DND-41 (cell line): ENCODE measurements around the gene ARHGAP8.
"Not testable (repeated sequence)": the region's sequence is repeated elsewhere in the genome, so short reads cannot be mapped to it uniquely, and the experiment has no call there.

Experiments used
- ATAC-seq: fragments of 200-7000 bp; cut with Tn5 transposase; 3 replicates; pipeline ENCODE4 v1.9.1; 2021; ENCODE audit warnings: low read depth; ENCODE audit not compliant: insufficient read depth
- DNase-seq: peaks from one replicate; pipeline ENCODE4 v3.0.0-alpha.2; 2020
- H2AFZ ChIP-seq: 2 replicates; pipeline ENCODE4 v1.6.0; 2012; ENCODE audit warnings: low read depth, low read length
- H3K27ac ChIP-seq: 2 replicates; pipeline ENCODE4 v1.5.1; 2012; ENCODE audit warnings: low read length, inconsistent platforms
- H3K27me3 ChIP-seq: fragments of 200-600 bp; sonication (generic); 2 replicates; pipeline ENCODE4 v1.6.0; 2012; ENCODE audit warnings: low read length, mild to moderate bottlenecking, inconsistent platforms; ENCODE audit not compliant: insufficient read depth, poor library complexity
- H3K36me3 ChIP-seq: 2 replicates; pipeline ENCODE4 v1.5.1; 2012; ENCODE audit warnings: low read length, inconsistent platforms; ENCODE audit not compliant: insufficient read depth
- H3K4me1 ChIP-seq: 2 replicates; pipeline ENCODE4 v1.5.1; 2012; ENCODE audit warnings: mild to moderate bottlenecking, low read length; ENCODE audit not compliant: insufficient read depth
- H3K4me2 ChIP-seq: 2 replicates; pipeline ENCODE4 v1.6.0; 2012; ENCODE audit warnings: mild to moderate bottlenecking, moderate library complexity, low read length, inconsistent platforms; ENCODE audit not compliant: insufficient read depth
- H3K4me3 ChIP-seq, 2 experiments: fragments of 200-600 bp in 1 of 2; shearing (Covaris generic) in 1 of 2; 2 replicates each; pipeline ENCODE4 v1.5.1; 2012 to 2016; ENCODE audit warnings: inconsistent platforms in 2 of 2, low read length in 2 of 2, mild to moderate bottlenecking in 2 of 2, low read depth in 1 of 2, moderate library complexity in 1 of 2
- H3K79me2 ChIP-seq: 2 replicates; pipeline ENCODE4 v1.6.0; 2012; ENCODE audit warnings: low read length, inconsistent platforms; ENCODE audit not compliant: insufficient read depth
- H3K9ac ChIP-seq: 2 replicates; pipeline ENCODE4 v1.6.0; 2012; ENCODE audit warnings: low read depth, mild to moderate bottlenecking, inconsistent platforms, low read length, moderate library complexity
- H3K9me3 ChIP-seq: 2 replicates; pipeline ENCODE4 v1.5.1; 2012; ENCODE audit warnings: low read length, moderate library complexity, mild to moderate bottlenecking, inconsistent platforms; ENCODE audit not compliant: insufficient read depth, severe bottlenecking
- H4K20me1 ChIP-seq: 2 replicates; pipeline ENCODE4 v1.6.0; 2012; ENCODE audit warnings: low read length; ENCODE audit not compliant: insufficient read depth
- CTCF ChIP-seq: IDR thresholded peaks from 2 replicates; pipeline ENCODE4 v1.5.1; 2012; ENCODE audit warnings: borderline replicate concordance, low read length, moderate library complexity, mild to moderate bottlenecking; ENCODE audit not compliant: poor library complexity, severe bottlenecking; ENCODE audit errors: extremely low read depth
- EZH2 ChIP-seq: IDR thresholded peaks from 3 replicates; pipeline ENCODE4 v1.6.1; 2012; ENCODE audit warnings: borderline replicate concordance, low read depth, mild to moderate bottlenecking, moderate library complexity, low read length, inconsistent platforms; ENCODE audit not compliant: severe bottlenecking

The ARHGAP8 gene

GRCh38 chr22:44745853-44746789 is 6.3 kb upstream of the ARHGAP8 start:
- Histone ChIP-seq H3K9ac (no peak overlapping the region), H3K4me2 (no peak overlapping the region), H3K27ac (no peak overlapping the region), H2AFZ (no peak overlapping the region), H3K4me1 (no peaks in the 10 kb centered on the region), H3K36me3 (no peaks in the 10 kb centered on the region), H3K27me3 (no peaks in the 10 kb centered on the region), H3K9me3 (no peaks in the 10 kb centered on the region), H3K79me2 (no peaks in the 10 kb centered on the region), H4K20me1 (peaks cover 6% of the 10 kb centered on the region; the same call in 1 of the 2 replicates), H3K4me3 (no peak overlapping the region)
- ATAC-seq (no peak), DNase-seq (no peak)
- TF ChIP-seq EZH2 = no peak
- no peak for TF ChIP-seq CTCF

GRCh38 chr22:44747784-44748127 is 4.6 kb upstream of the ARHGAP8 start:
- H3K9me3 ChIP-seq, H3K27me3 ChIP-seq, H3K4me2 ChIP-seq, H3K4me1 ChIP-seq, DNase-seq, H3K79me2 ChIP-seq, H2AFZ ChIP-seq, H3K4me3 ChIP-seq, H3K36me3 ChIP-seq, ATAC-seq, H3K27ac ChIP-seq, H4K20me1 ChIP-seq, H3K9ac ChIP-seq: not testable (repeated sequence)

DNA sequence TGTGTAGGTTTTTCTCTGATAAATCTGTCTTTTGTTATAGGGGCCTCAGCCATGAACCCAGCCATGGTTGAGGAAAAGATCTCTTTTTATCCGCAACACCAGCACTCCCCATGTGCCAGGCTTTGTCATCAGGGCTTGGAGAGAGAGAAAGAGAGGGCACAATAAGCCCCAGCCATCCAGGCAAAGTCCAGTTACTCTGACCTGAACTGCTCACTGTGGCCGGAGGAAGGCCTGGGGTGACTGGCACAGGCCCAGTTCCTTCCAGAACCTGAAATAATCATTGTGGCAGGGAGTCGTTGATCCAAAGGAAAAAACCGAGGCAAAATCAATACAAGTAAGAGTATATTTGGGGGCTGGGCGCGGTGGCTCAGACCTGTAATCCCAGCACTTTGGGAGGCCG is 3.9 kb upstream of the ARHGAP8 start:
- TF ChIP-seq CTCF = no peak
- TF ChIP-seq EZH2 = no peak
- Histone ChIP-seq H2AFZ (no peak overlapping the region), H3K9ac (no peak overlapping the region), H3K27ac (no peak overlapping the region), H3K36me3 (no peaks in the 10 kb centered on the region), H3K4me3 (no peak overlapping the region), H3K27me3 (no peaks in the 10 kb centered on the region), H3K79me2 (no peaks in the 10 kb centered on the region), H4K20me1 (peaks cover 6% of the 10 kb centered on the region; the same call in 1 of the 2 replicates), H3K4me1 (no peaks in the 10 kb centered on the region), H3K9me3 (no peaks in the 10 kb centered on the region), H3K4me2 (no peak overlapping the region)
- DNase-seq (no peak), ATAC-seq (no peak)

DNA sequence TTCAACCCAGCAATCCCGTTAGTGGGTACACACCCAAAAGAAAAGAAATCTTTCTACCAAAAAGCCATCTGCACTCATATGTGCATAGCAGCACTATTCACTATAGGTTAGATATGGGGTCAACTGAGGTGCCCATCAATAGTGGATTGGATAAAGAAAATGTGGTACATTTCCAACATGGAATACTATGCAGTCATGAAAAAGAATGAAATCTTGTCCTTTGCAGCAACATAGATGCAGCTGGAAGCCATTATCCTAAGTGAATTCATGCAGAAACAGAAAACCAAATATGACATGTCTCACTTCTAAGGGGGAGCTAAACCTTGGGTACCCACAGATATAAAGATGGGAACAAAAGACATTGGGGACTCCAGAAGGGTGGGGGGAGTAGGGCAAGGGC is 1.9 kb upstream of the ARHGAP8 start:
- TF ChIP-seq EZH2 = no peak
- no peak for TF ChIP-seq CTCF
- H3K9me3 ChIP-seq = no peaks in the 10 kb centered on the region
- no peak overlapping the region for H2AFZ ChIP-seq
- ATAC-seq = no peak
- H3K79me2 ChIP-seq = no peaks in the 10 kb centered on the region
- no peak overlapping the region for H3K27ac ChIP-seq
- H3K27me3 ChIP-seq = no peaks in the 10 kb centered on the region
- 0 out of 2 replicates have a peak, but pooled peaks cover under 1% of the 10 kb centered on the region for H4K20me1 ChIP-seq
- H3K4me2 ChIP-seq = no peak overlapping the region
- DNase-seq = no peak
- H3K4me3 ChIP-seq = no peak overlapping the region
- no peaks in the 10 kb centered on the region for H3K36me3 ChIP-seq
- no peak overlapping the region for H3K9ac ChIP-seq
- H3K4me1 ChIP-seq = no peaks in the 10 kb centered on the region
